Activated CD4-positive, alpha-beta memory T cell treated with anti-CD3 and anti-CD28 coated beads, Interleukin-2, amount 10 ng/mL, durations not matched to agents 7 days and 5 days (primary cell): ENCODE results near the gene PCDHGB7. TPM values are rescaled to one million over a fixed set of nuclear protein-coding genes. Genes with fewer than 3 reads are reported as not detected.
A peak's percentile ranks its signal among the peaks of the same experiment; 100 is the strongest.
"Not testable (repeated sequence)": the region's sequence is repeated elsewhere in the genome, so short reads cannot be mapped to it uniquely, and the experiment has no call there.

Experiments
- CTCF ChIA-PET: fragments of 350-600 bp; sonication (Branson Sonifier 250); formaldehyde crosslinking; loops from one replicate; lab custom pipeline; 2021; ENCODE audit warnings: antibody characterized with exemption, inconsistent platforms; lab: Charles Lee
- POLR2A ChIA-PET: fragments of 350-600 bp; sonication (Branson Sonifier 250); formaldehyde crosslinking; loops from one replicate; lab custom pipeline; 2021; ENCODE audit warnings: antibody characterized with exemption; lab: Charles Lee
- DNase-seq: peaks from one replicate; pipeline ENCODE4 v3.0.0-alpha.2; 2020
- H3K27ac Mint-ChIP-seq: one replicate; pipeline ENCODE4 v1.8.0; 2021; ENCODE audit warnings: mild to moderate bottlenecking, mixed read lengths
- H3K27me3 Mint-ChIP-seq: one replicate; pipeline ENCODE4 v1.8.0; 2021; ENCODE audit warnings: mixed read lengths
- H3K36me3 Mint-ChIP-seq: one replicate; pipeline ENCODE4 v1.8.0; 2021; ENCODE audit warnings: low read depth, mixed read lengths
- H3K4me1 Mint-ChIP-seq: one replicate; pipeline ENCODE4 v1.8.0; 2021; ENCODE audit warnings: mixed read lengths
- H3K4me3 Mint-ChIP-seq: one replicate; pipeline ENCODE4 v1.8.0; 2021; ENCODE audit warnings: mild to moderate bottlenecking, mixed read lengths
- H3K9me3 Mint-ChIP-seq: one replicate; pipeline ENCODE4 v1.8.0; 2021; ENCODE audit warnings: mixed read lengths
- total RNA-seq, 2 experiments: library from RNA; stranded (reverse); gene quantifications; one replicate each; pipeline ENCODE4 v1.2.3, GENCODE V29; 2021

PCDHGB7 gene
- total RNA-seq, 2 experiments from 2014 or later = 0.08 TPM; not detected in 1

GRCh38 chr5:141421489-141421855 lies 4.0 kb downstream of the PCDHGB7 start:
- ChIA-PET CTCF (interaction anchor here (0.8 to 2.5 kb wide), 20 partner anchors 9 to 142 kb away, joined by 3 to 16 read pairs (median 4); partner anchors contain the start of genes PCDHGA10, PCDHGA12, PCDHGA3 and PCDHGA4), POLR2A (interaction anchor here (0.6 to 1.6 kb wide), 7 partner anchors 9 to 98 kb away, joined by 3 to 5 read pairs (median 4); partner anchors contain the start of gene PCDHGA10)
- H3K27me3 Mint-ChIP-seq = peaks cover 66% of the 10 kb centered on the region
- H3K4me3 Mint-ChIP-seq = peak overlapping the region; percentile 70
- H3K4me1 Mint-ChIP-seq = peaks cover 12% of the 10 kb centered on the region
- H3K27ac Mint-ChIP-seq = no peak overlapping the region
- no peak for DNase-seq
- peaks cover 17% of the 10 kb centered on the region for H3K9me3 Mint-ChIP-seq
- peaks cover 23% of the 10 kb centered on the region for H3K36me3 Mint-ChIP-seq

- ChIA-PET CTCF (interaction anchor here (2.5 kb wide), 1 partner anchor 10 kb away, joined by 16 read pairs; the partner anchor contains the start of gene PCDHGA10), POLR2A (interaction anchor here (0.7 kb wide), 1 partner anchor 104 kb away, joined by 3 read pairs; no protein-coding TSS in a partner anchor)
- Mint-ChIP-seq H3K27ac (no peak overlapping the region), H3K27me3 (peaks cover 65% of the 10 kb centered on the region), H3K9me3 (peaks cover 17% of the 10 kb centered on the region), H3K4me1 (peaks cover 9% of the 10 kb centered on the region), H3K36me3 (peaks cover 22% of the 10 kb centered on the region), H3K4me3 (no peak overlapping the region)
- no peak for DNase-seq
These were observed 5.3 kb downstream of the PCDHGB7 start for GRCh38 chr5:141422742-141423291.

GRCh38 chr5:141427783-141428426 lies 10.4 kb downstream of the PCDHGB7 start:
- ChIA-PET CTCF (interaction anchor here (1.0 kb wide), 1 partner anchor 10 kb away, joined by 4 read pairs; no protein-coding TSS in a partner anchor), POLR2A (no interaction called here)
- Mint-ChIP-seq H3K27ac (no peak overlapping the region), H3K4me1 (peaks cover 6% of the 10 kb centered on the region), H3K36me3 (peaks cover 13% of the 10 kb centered on the region), H3K4me3 (no peak overlapping the region), H3K27me3 (peaks cover 53% of the 10 kb centered on the region), H3K9me3 (peaks cover 12% of the 10 kb centered on the region)
- DNase-seq = no peak

GRCh38 chr5:141430332-141431113 lies 13.0 kb downstream of the PCDHGB7 start, which contains the start of gene PCDHGA12:
Gene PCDHGA12 (plus strand): TSS chr5:141430507. CDS start chr5:141430760, 253 bp downstream.
- peaks cover 13% of the 10 kb centered on the region for H3K9me3 Mint-ChIP-seq
- H3K27ac Mint-ChIP-seq = peak within 1 kb of the TSS; percentile 41
- no peak for DNase-seq
- CTCF ChIA-PET = interaction anchor here (0.6 to 2.2 kb wide), 19 partner anchors 9 to 189 kb away, joined by 3 to 16 read pairs (median 4); partner anchors contain the start of genes DIAPH1, PCDHGA10, PCDHGA11 and PCDHGB6
- peaks cover 13% of the 10 kb centered on the region for H3K36me3 Mint-ChIP-seq
- POLR2A ChIA-PET = interaction anchor here (0.7 to 1.1 kb wide), 3 partner anchors 9 to 32 kb away, joined by 3 read pairs; partner anchors contain the start of gene PCDHGA11
- peaks cover 6% of the 10 kb centered on the region for H3K4me1 Mint-ChIP-seq
- peaks cover 42% of the 10 kb centered on the region for H3K27me3 Mint-ChIP-seq
- H3K4me3 Mint-ChIP-seq = peak within 1 kb of the TSS; percentile 53

GRCh38 chr5:141431286-141431685 lies 13.8 kb downstream of the PCDHGB7 start:
- Mint-ChIP-seq H3K27me3 (peaks cover 40% of the 10 kb centered on the region), H3K4me1 (peaks cover 6% of the 10 kb centered on the region), H3K9me3 (peaks cover 13% of the 10 kb centered on the region), H3K27ac (no peak overlapping the region), H3K4me3 (peak overlapping the region; percentile 53), H3K36me3 (peaks cover 13% of the 10 kb centered on the region)
- CTCF ChIA-PET = interaction anchor here (0.6 to 2.2 kb wide), 11 partner anchors 10 to 133 kb away, joined by 3 to 16 read pairs (median 7); partner anchors contain the start of genes PCDHGA10, PCDHGA11, PCDHGB6 and PCDHGB7
- POLR2A ChIA-PET = interaction anchor here (0.7 to 1.1 kb wide), 2 partner anchors 10 to 32 kb away, joined by 3 read pairs; partner anchors contain the start of gene PCDHGA11
- DNase-seq = no peak

GRCh38 chr5:141432308-141432707 lies 14.8 kb downstream of the PCDHGB7 start:
- POLR2A ChIA-PET, DNase-seq, H3K27ac Mint-ChIP-seq, H3K4me1 Mint-ChIP-seq, CTCF ChIA-PET, H3K4me3 Mint-ChIP-seq: not testable (repeated sequence)
- Mint-ChIP-seq H3K36me3 (peaks cover 13% of the 10 kb centered on the region), H3K9me3 (peaks cover 13% of the 10 kb centered on the region), H3K27me3 (peaks cover 33% of the 10 kb centered on the region)

- H3K27ac Mint-ChIP-seq, H3K4me3 Mint-ChIP-seq, DNase-seq, H3K4me1 Mint-ChIP-seq, POLR2A ChIA-PET: not testable (repeated sequence)
- Mint-ChIP-seq H3K27me3 (peaks cover 33% of the 10 kb centered on the region), H3K9me3 (peaks cover 13% of the 10 kb centered on the region), H3K36me3 (peaks cover 13% of the 10 kb centered on the region)
- CTCF ChIA-PET = interaction anchor here (0.7 kb wide), 1 partner anchor 38 kb away, joined by 3 read pairs; no protein-coding TSS in a partner anchor
These were observed 15.2 kb downstream of the PCDHGB7 start for GRCh38 chr5:141432726-141433125.

- Mint-ChIP-seq H3K4me3 (no peak overlapping the region), H3K9me3 (peaks cover 9% of the 10 kb centered on the region), H3K27me3 (peaks cover 28% of the 10 kb centered on the region), H3K4me1 (peaks cover 6% of the 10 kb centered on the region), H3K36me3 (peaks cover 13% of the 10 kb centered on the region), H3K27ac (no peak overlapping the region)
- CTCF ChIA-PET = no interaction called here
- DNase-seq = no peak
- POLR2A ChIA-PET = no interaction called here
These were observed 16.5 kb downstream of the PCDHGB7 start for GRCh38 chr5:141434006-141434405.

- Mint-ChIP-seq H3K9me3 (peaks cover 4% of the 10 kb centered on the region), H3K4me1 (no peaks in the 10 kb centered on the region), H3K36me3 (no peaks in the 10 kb centered on the region), H3K4me3 (no peak overlapping the region), H3K27me3 (peaks cover 11% of the 10 kb centered on the region), H3K27ac (no peak overlapping the region)
- ChIA-PET POLR2A (no interaction called here), CTCF (interaction anchor here (1.3 kb wide), 1 partner anchor 9 kb away, joined by 4 read pairs; no protein-coding TSS in a partner anchor)
- no peak for DNase-seq
These were observed 19.7 kb downstream of the PCDHGB7 start for GRCh38 chr5:141437221-141437620.

- Mint-ChIP-seq H3K4me1 (no peaks in the 10 kb centered on the region), H3K4me3 (no peak overlapping the region), H3K36me3 (no peaks in the 10 kb centered on the region), H3K27ac (no peak overlapping the region), H3K9me3 (peaks cover 2% of the 10 kb centered on the region), H3K27me3 (peaks cover 8% of the 10 kb centered on the region)
- ChIA-PET POLR2A (interaction anchor here (0.9 to 1.0 kb wide), 2 partner anchors 10 to 12 kb away, joined by 3 read pairs; partner anchors contain the start of gene PCDHGA12), CTCF (no interaction called here)
- no peak for DNase-seq
These were observed 22.1 kb downstream of the PCDHGB7 start for GRCh38 chr5:141439411-141440141.

GRCh38 chr5:141440341-141440740 lies 22.9 kb downstream of the PCDHGB7 start:
- Mint-ChIP-seq H3K36me3 (no peaks in the 10 kb centered on the region), H3K27ac (no peak overlapping the region), H3K27me3 (peaks cover 10% of the 10 kb centered on the region), H3K4me1 (no peaks in the 10 kb centered on the region), H3K9me3 (peaks cover 2% of the 10 kb centered on the region), H3K4me3 (no peak overlapping the region)
- POLR2A ChIA-PET = no interaction called here
- DNase-seq = no peak
- CTCF ChIA-PET = no interaction called here
